Prostate gland (tissue), 2 donors: ENCODE measurements around the gene POFUT1.

ENCODE experiments used
- CTCF ChIP-seq, 4 experiments: fragments of 200-600 bp in 2 of 4; fragments of 450-650 bp in 2 of 4; sonication (generic) in 2 of 4; IDR thresholded peaks; 1 replicate in 3 of 4; 2 replicates in 1 of 4; pipeline ENCODE4 v1.5.1; 2016 to 2019; ENCODE audit warnings: antibody characterized with exemption in 4 of 4, mild to moderate bottlenecking in 2 of 4, moderate library complexity in 2 of 4
- POLR2A ChIP-seq: fragments of 450-650 bp; IDR thresholded peaks from one replicate; pipeline ENCODE4 v1.6.1; 2016; ENCODE audit warnings: antibody characterized with exemption, mild to moderate bottlenecking

GRCh38 chr20:32232326-32232886 lies 24.7 kb downstream of the POFUT1 start:
- TF ChIP-seq CTCF (IDR thresholded peaks at IDR 0.05) (no peak), POLR2A (no peak)
